NCI-H446 (cell line): ENCODE data around the gene EIF2S1.
"Not testable (repeated sequence)": the region's sequence is repeated elsewhere in the genome, so short reads cannot be mapped to it uniquely, and the experiment has no call there.

Source experiments
- DNase-seq, 2 experiments: peaks; one replicate each; lab custom pipeline; 2025; lab: John Stamatoyannopoulos, UW

EIF2S1 gene

GRCh38 chr14:67371247-67372148 lies 11.4 kb downstream of the EIF2S1 start:
- DNase-seq: no peak

- no peak for DNase-seq
Measured at GRCh38 chr14:67372833-67373232, 12.7 kb downstream of the EIF2S1 start.

DNA sequence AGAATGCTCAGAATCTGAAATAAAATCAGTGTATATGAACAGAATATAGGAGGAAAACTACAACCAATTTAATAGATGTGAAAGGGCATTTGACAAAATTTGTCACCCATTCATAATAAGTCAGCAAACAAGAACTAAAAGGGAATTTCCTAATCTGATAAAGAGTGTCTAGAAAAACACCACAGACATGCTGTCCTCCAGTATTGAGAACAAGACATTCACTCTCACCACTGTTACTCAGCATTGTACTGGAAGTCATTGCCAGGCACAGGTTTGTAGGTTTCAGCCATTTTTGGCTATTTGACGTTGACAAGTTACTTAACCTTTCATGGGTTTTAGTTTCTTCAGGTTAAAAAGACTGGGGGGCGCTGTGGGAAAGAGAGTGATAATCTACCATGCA lies 13.2 kb downstream of the EIF2S1 start:
- DNase-seq: no peak

- no peak for DNase-seq
Measured at GRCh38 chr14:67377916-67378315, 17.8 kb downstream of the EIF2S1 start.

DNA sequence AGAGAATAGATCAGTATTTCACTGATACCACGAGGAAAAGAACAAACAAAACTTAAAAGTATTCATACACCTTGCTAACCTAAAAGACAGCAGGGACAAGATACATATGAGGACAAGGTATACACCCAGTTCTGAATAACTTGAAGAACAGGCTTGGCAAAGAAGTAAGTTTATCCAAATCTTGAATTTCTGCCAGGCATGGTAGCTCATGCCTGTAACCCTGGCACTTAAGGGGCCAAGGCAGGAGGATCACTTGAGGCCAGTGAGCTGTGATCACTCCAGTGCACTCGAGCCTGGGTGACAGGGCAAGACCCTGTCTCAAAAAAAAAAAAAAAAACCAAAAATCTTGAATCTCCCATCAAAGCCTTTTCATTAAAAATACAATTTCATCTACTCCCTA lies 25.0 kb downstream of the EIF2S1 start:
- DNase-seq: no peak

DNA sequence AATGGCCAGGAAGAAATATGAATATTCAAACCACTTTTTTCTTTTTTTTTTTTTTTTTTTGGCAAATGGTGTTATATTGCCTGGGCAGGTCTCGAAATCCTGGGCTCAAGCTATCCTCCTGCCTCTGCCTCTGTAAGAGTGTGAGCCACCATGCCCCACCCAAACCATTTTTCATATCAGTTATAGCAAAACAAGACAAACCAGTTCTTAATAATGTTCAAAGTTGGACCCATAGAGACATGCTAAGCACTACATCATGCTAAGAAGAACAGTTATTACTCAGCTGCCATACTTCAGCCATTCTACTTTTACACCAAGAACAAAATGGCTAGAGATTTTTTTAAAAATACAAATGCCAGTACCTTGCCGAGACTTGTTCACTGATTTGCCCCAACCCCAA lies 25.5 kb downstream of the EIF2S1 start:
- DNase-seq: no peak

DNA sequence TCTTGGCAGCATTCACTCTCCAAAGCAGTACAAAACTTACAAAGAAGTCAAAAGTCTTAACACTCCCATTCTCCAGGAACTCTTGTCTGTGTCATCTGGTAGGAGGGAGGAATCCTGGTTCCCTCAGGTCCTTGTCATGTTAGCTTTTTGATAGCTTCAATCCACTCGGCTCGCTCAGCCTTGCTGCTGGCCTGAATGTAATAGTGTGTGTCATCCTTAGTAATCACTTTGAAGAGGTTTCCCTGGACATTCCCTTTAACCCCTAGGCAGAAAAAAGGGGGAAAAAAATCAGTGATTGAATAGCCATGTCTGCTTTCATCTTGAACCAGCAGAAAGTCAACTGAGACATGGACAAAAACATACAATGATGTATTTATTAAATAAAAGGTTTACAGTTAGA lies 27.1 kb downstream of the EIF2S1 start:
- DNase-seq: no peak

GRCh38 chr14:67389275-67389674 lies 29.1 kb downstream of the EIF2S1 start:
- no peak for DNase-seq

- no peak for DNase-seq
Measured at GRCh38 chr14:67389811-67390534, 29.8 kb downstream of the EIF2S1 start.

DNA sequence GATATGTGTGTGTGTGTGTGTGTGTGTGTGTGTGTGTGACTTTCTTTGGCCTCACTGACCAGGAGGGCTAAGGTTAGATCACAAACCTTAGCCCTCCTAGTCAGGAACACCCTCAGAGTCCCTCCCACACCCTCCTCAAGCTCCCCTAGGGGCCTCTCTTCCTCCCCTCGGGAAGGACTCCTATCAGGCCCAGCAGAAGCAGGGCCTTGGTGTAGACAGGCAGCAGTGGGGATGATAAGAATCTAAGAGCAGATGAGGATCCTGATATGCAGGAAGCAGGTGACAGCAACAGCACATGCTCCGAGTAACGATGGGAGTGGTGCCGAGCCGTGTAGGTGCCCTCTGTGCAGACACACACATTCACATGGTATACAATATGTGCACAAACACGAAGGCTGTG lies 31.1 kb downstream of the EIF2S1 start:
- no peak for DNase-seq

DNA sequence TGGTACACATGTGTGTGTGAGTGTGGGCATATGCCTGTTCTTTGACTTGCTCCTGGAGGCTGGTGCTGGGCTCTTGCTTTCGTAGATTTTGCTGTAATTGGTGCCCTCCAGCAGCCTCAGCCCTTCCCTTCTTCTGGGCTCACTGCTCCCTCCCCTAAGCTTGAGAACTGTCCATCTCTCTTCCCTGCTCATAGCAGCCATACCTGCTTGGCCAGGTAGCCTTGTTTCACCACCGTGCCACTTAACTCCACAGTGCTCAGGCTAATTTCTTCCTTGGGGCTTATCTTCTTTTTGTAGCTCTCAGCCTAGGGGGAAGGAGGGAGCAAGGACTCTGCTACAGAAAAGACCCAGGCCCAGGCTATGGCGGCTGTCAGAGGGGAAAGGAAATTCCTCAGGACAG lies 32.0 kb downstream of the EIF2S1 start:
- DNase-seq: no peak

- DNase-seq: no peak
Measured at GRCh38 chr14:67392800-67393199, 32.7 kb downstream of the EIF2S1 start.

- DNase-seq: no peak
Measured at GRCh38 chr14:67393689-67394088, 33.6 kb downstream of the EIF2S1 start.

- no peak for DNase-seq
Measured at GRCh38 chr14:67395086-67395875, 35.2 kb downstream of the EIF2S1 start.

GRCh38 chr14:67395876-67396189 lies 35.7 kb downstream of the EIF2S1 start:
- no peak for DNase-seq

DNA sequence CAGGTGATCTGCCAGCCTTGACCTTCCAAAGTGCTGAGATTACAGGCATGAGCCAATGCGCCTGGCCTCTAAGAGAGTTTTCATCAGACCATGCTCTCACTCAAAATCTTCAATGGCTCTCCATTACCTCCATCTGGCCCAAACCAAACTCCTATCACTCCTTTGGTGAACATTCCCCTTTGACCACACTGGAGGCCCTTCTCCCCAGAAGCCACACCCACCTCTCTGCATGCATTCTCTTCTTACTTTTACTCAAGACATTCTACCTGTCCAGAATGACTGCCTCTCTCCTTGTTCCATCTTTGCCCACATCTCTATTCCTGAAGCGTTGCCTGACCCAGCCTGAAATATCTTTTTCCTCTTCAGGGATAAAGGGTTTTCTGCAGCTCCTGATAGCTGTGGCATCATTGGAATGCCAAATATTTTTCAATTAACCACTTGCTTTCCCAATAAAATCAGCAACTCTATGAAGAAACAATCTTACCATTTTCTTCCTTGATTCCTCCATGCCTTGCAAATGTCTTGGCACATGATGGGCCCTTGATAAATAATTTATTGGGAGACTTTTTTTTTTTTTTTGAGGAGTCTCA lies 36.3 kb downstream of the EIF2S1 start:
- DNase-seq: no peak

DNA sequence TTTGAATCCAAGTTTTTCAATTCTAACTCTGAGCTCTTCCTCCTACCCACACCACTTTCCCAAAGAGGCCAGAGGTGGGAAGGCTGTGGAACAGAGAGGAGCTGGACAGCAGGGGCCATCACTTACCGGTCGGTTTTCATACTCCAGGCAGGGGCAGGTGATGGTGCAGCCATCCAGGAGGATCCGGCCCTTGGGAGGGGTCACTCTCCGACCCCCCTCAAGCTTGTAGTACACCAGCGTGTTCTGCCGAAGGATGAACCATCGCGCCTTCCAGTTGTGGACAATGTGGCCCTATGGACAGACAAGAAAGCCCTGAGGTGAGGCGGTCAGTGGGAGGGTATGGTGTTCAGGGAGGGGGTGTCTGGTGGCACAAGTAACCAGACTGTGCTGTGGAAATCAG lies 37.4 kb downstream of the EIF2S1 start:
- no peak for DNase-seq

DNA sequence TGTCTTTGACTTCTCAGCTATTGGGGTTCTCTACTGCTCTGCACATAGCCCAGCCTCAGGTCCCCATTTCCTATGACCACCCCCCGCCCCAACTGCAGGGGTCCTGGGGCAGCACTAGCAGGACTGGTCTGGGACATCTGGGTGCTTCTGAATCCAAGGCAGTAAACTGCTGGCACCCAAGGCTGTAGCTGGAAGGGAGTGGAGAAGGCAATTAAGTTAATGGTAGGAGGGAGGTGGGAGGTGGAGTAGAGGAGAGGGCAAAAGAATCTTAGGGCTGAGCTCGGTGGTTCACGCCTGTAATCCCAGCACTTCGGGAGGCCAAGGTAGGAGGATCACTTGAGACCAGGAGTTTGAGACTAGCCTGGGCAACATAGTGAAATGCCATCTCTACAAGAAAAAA lies 40.3 kb downstream of the EIF2S1 start:
- DNase-seq: no peak

DNA sequence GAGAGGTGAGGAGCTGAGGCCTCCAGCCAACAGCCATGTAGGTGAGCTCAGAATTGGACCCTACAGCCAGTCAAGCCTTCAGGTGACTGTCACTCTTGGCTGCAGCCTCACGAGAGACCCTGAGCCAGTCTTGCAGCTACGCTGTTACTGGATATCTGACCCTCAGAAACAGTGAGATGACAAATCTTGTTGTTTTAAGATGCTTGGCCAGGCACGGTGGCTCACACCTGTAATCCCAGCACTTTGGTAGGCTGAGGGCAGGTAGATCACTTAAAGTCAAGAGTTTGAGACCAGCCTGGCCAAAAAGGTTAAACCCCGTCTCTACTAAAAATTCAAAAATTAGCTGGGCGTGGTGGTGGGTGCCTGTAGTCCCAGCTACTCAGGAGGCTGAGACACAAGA lies 45.6 kb downstream of the EIF2S1 start:
- DNase-seq: no peak

- not testable (repeated sequence) for DNase-seq
Measured at GRCh38 chr14:67408122-67408801, 48.1 kb downstream of the EIF2S1 start.

- DNase-seq: no peak
Measured at GRCh38 chr14:67409461-67409860, 49.3 kb downstream of the EIF2S1 start.

DNA sequence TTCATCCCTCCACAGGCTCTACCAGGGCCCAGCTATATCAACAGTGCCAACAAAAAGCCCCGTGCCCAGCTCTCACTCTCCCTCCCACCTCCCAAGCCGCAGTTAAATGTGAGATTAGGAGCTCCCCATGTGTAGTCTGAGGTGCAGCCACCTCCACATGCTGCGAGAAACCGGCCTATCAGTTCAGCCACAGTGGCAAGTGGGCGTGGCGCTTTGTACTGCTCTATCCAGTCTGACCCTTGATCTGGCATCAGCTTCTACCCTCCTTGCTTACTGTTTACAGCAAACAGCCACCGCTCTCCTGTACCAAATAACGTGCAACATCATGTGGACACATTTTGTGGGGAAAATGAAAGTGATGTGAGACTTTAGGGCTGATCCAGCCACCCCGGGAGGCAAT lies 50.2 kb downstream of the EIF2S1 start:
- DNase-seq: no peak
